GM15510 (cell line): ENCODE measurements around the gene MADD.

ENCODE experiments used
- POLR2A ChIP-seq: IDR thresholded peaks from 3 replicates; pipeline ENCODE4 v1.6.1; 2011; ENCODE audit warnings: borderline replicate concordance; ENCODE audit not compliant: insufficient read length; ENCODE audit errors: extremely low read depth

Gene MADD

DNA sequence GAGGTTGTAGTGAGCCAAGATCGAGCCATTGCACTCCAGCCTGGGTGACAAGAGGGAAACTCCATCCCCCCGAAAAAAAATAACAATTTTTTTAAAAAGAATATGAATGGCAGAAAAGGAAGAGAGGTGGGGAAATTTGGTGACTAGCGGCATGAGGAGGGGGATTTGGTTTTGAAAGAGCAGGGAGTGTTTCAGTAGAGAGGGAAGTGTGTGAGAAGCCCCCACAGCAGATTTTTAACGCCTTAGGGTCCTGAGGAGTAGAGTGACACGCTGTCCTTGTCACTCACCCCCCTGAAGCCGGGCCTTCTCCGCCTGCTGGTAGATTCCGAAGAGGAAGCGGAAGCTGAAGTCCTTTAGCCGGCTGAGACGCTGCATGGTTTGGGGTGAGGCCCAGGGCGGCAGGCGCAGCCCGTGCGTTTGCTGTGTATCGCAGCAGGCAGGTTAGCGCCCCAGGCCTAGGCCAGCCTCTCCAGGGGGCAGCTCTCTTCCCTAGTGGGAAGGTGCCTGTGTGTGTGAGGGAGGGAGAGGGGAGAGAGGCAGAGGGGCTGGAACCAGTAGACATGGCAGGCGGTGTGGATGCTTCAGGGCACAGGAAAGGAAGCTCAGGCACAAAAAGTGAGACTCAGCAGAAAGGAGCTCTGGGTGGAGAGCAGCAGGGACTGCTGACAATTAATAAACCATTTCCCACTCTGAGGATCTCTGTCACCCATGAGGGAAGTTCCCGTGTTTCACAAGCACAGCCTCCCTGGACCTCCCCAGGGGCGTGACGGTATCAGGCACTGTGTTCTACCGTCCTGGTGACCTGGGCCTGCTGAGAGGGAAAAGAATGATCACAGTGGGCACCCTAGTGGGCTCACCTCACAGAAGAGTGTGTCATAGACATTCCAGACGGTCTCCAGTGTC is 25.2 kb upstream of the MADD start:
- TF ChIP-seq POLR2A = no peak

DNA sequence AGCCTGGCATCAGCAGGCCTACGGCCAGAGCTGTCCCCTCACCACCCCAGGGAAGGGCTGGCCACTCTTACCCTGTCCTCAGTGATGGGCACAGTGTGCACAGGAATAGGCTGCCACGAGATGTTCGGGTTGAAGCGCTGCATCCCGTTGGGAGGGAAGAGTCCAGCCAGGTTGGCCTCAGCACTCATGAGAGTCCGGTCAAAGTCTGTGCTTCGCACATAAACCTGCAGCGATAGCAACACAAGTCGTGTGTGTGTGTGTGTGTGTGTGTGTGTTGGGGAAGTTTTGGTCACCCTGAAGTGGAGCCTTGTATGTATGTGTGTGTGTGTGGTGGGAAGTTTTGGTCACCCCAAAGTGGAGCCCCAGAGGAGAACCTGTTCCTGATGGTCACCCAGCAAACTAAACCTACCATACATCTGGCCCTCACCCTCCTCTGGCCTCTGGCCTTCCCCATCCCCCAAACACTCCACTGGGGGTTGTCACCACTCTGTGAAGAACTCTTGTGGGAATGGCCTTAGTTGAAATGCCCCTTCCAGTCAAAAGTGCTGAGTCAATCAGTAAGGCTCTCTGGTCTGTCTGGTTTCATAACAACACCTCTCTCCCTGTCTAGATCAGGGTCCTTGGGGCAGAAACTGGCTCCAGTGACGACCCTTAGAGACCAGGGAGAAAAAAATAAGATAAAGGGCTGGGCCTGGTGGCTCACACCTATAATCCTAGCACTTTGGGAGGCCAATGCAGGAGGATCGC is 24.1 kb upstream of the MADD start:
- TF ChIP-seq POLR2A = no peak

DNA sequence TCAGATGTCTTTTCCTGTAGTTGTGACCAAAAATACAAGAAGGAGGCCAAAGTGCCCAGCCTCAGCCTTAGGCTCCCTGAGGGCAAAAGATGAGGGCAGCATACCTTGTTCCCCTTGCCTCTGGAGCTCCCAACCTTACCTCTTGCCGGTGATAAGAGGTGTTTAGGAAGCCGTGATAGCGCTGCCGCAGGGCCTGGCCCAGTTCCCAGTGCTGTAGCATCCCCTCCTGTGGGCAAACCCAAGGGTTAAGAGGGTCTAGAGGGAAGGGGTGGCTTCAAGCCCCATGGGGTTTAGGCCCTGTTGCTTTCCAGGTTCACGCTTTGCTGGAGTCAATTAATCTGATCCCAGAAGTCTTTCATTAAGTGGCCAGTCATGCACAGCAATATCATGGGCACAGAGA is 22.4 kb upstream of the MADD start:
- no peak for TF ChIP-seq POLR2A

DNA sequence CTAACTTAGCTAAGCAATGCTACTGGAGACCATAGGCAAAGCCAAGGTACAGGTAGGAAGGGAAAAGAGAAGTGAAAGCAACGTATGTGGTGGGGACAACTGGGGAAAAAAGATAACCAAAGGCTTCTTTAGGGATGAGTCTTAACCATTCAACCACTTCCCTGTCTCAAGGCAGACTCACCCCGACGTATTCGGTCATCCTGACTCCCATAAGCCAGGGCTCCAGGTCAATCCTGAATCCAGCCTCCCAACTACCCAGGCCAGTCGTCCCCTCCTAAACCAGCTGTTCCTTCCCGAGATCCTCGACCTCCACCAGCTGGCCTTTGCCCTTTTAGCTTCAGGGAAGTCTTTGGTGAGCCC is 21.6 kb upstream of the MADD start:
- TF ChIP-seq POLR2A = no peak

DNA sequence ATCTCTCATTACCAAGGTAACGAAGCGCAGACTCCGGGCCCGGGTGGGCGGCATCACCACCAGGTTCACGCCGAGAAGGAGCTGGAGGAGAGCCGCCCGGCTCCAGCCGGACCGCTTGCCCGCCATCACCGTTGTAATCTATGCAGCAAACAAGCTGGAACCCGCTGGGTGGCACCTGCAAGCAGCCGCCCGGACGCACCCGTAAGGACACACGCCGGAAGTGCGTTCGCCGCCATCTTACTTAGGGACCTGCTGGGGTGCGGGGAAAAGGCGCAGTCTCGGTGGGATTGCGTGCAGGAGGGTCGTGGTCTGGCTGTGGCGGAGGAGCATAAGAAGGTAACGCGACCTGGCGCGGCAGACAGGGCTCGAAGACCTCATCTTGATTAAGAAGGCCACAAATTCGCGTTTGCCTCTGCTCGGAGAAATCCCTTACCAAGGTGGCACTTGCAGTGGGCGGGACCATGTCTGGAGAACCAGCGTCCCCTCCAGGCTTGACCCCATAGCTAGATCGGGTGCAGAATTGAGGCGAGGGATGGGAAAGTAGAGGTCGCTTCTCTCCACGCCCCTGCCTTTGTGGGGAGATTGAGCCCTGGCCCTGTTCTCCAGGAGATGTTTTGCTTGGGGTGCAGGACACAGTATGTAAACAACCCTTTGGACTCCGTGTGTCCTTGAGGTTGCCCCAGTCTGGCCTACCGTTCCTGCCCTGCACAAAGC is 21.1 kb upstream of the MADD start, which contains the start of gene ACP2:
ACP2 (minus strand) TSS at position 151 of the 714 bp plus-strand sequence; CDS start at position 126, 25 bp downstream.
- peak; percentile 84 for TF ChIP-seq POLR2A

DNA sequence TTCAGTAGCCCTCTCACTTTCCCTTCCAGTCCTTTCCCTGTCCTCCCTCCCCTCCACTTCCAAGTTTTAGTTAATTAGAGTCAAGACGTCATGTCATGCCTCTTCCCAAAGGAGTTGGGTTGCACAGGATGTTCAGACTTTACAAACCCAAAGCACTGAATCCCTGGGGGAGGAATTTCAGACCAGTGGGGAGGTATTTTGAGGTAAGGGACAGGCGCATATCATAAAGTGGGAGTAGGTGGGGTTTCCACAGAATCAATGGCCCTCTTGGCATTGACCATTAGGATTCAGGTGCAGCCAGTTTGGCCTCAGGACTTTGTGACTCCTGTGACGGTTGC is 20.6 kb upstream of the MADD start:
- TF ChIP-seq POLR2A = no peak

DNA sequence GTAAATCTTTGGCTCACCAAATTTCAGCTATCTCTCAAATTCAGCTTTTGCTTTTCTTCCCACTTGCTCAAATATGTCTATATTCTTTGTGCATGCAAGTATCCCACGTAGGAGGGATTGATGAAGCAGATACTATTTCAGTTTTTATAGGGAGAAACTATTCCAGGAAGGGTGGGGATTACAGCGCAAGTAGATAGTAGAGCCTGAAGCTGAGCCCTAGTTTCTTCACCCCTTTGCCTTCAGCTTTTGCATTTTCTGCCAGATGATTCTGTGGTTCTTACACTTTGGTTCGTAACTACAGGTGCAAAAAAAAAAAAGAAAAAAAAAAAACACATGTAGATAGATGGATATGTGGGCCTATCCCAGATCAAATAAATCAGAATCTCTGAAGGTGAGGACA is 18.2 kb upstream of the MADD start:
- no peak for TF ChIP-seq POLR2A

DNA sequence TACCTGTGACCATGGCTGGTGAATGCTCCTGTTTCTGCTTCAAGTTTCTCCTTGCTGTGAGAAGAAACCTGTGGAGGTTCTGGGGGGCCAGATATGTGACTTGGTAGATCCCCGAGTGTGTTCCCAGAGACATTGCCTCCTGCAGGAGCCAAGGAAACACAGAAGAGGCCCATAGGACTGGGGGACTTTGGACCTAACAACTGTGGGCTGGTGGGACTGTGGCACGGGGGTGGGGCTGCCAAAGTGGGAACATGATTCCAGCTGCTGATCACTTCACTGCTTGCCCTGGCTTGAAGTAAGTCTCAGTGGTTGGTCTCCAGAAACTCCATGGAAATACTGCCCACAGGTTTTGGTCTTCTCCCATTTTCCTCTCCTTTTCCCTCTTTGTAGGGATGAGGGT is 16.3 kb upstream of the MADD start:
- TF ChIP-seq POLR2A = no peak

DNA sequence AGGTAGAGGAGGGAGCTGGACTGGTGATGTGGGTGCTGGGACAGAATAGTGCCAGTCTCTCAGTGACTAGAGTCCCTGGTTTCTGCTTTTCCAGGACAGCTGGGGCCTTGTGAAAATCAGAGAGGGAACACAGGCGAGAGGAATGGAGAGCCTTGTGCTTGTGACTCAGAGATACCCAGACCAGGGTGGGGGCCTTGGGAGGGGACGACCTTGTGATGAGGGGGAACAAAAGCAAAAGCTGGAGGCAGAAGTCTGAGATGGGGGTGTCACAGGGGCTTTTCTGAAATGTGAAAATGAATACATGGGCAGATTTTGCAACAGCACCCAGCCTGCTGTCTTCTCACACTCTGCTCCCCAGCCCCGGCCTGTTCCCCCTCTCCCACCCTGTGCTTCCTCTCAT is 15.5 kb upstream of the MADD start:
- no peak for TF ChIP-seq POLR2A

DNA sequence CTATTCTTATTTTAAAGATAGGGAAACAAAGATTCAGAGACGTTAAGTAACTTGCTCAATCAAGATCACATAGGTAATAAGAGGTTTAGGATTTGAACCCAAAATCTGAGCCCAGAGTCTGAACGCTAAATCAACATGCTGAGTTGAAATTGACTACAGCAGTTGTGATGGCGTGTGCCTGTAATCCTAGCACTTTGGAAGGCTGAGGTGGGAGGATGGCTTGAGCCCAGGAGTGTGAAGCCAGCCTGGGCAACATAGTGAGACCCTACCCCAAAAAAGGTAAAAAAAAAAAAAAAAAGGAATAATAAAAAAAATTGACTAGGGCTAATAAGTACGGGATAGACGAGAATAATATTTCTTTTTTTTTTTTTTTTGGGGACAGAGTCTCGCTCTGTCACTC is 13.6 kb upstream of the MADD start:
- no peak for TF ChIP-seq POLR2A

DNA sequence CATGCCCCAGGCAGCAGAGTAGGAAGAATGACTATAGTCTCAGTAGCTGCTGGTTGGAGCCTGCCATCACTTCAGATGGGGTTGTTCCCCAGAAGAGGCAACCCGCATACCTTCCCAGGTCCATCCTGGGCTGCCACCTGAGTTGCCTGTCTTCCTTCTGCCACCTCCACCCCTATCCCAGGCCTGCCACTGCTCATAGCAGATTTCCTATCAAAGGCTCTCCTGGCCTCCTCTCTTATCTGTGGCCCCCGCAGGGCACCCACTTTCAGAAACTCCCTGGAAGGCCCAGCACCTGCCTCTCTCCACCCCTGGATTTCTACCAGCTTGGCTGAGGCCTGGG is 12.8 kb upstream of the MADD start:
- no peak for TF ChIP-seq POLR2A

DNA sequence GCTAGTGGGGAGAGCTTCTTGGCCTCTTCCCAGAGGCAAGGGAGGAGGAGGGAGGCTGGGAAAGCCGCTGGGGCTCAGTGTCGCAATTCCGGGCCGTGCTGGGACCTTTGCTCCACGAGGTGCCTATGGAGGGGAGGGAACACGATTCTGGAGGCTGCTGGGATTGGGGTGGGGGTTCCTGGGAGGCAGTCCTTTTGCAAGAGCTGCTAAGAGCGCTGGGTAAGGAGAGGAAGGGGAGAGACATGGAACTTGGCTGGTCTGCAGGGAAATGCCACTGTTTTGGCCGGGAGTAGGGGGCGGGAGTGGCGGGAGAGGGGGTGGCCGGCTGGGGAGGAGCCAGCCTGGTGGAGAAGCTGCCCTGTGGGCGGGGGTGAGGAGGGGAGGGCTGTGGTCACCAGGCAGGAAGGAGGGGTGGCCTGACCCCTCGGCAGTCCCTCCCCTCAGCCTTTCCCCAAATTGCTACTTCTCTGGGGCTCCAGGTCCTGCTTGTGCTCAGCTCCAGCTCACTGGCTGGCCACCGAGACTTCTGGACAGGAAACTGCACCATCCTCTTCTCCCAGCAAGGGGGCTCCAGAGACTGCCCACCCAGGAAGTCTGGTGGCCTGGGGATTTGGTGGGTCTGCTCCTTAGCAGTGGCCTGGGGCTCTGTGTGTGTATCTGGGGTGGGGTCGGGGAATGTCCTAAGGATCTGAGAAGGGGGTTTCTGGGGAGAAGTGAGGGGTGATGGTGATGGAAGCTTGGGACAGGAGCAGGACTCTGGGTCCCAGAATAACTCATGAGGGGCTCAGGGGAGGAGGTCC is 12.2 kb upstream of the MADD start, which contains the start of gene NR1H3:
NR1H3 (plus strand) TSS at position 480 of the 800 bp plus-strand sequence. CDS start 1,221 bp downstream, outside the sequence.
- no peak for TF ChIP-seq POLR2A

DNA sequence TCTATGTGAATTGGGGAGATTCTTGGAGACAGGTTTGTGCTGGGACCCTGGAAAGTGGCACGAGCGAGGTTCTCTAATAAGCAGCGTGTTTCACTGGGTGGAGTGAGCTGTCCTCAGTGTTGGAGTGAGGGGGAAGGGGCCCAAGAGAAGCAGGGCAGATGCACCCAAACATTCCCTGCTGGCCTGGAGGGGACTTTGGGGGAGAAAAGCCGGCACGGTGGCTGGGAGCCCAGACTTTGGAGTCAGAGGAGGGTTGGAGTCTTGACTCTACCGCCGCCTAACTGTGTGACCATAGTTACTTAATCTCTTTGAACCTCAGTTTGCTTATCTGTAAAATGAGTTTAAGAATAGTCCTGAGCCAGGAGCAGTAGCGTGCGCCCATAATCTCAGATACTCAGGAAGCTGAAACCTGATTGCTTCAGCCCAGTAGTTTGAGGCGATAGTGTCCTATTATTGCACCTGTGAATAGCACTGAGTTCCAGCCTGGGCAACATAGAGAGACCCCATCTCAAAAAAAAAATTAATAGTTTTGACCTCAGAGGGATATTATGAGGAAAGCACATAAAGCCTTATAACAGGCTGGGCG is 11.5 kb upstream of the MADD start:
- no peak for TF ChIP-seq POLR2A
